Panc1 (cell line): Measurements from ENCODE around the gene UBAC2.

Experiments used
- CTCF ChIP-seq: fragments of 450-650 bp; IDR thresholded peaks from 2 replicates; pipeline ENCODE4 v1.5.1; 2017; ENCODE audit warnings: mild to moderate bottlenecking
- POLR2AphosphoS5 ChIP-seq: IDR thresholded peaks from 2 replicates; pipeline ENCODE4 v1.6.1; 2012; ENCODE audit warnings: mild to moderate bottlenecking, low read depth, low read length, moderate library complexity
- REST ChIP-seq, 2 experiments: IDR thresholded peaks; 2 replicates each; pipeline ENCODE4 v1.6.1; 2011 to 2012; ENCODE audit warnings: low read depth in 2 of 2, control low read depth in 1 of 2, low read length in 1 of 2, mild to moderate bottlenecking in 1 of 2, moderate library complexity in 1 of 2; ENCODE audit not compliant: insufficient read depth in 1 of 2
- TCF7L2 ChIP-seq: IDR thresholded peaks from 2 replicates; pipeline ENCODE4 v1.6.1; 2011; ENCODE audit warnings: mild to moderate bottlenecking, low read depth, low read length, inconsistent platforms

GRCh38 chr13:99158846-99159245 lies 41.8 kb upstream of the UBAC2 start:
- TF ChIP-seq POLR2AphosphoS5 (no peak), CTCF (no peak), REST (IDR thresholded peaks at IDR 0.05; ENCODE audit: insufficient read depth in 1 of 2, low read depth in 2 of 2, low read length in 1 of 2) (no peak), TCF7L2 (no peak)
